Limb (tissue), 2 donors: ENCODE results near the gene APBA2.

ENCODE experiments used
- DNase-seq, 2 donors: peaks; one replicate each; pipeline ENCODE4 v3.0.0-alpha.2; 2016; ENCODE audit errors: extremely low spot score in 2 of 2

The APBA2 gene

GRCh38 chr15:29115093-29115991 lies 229.6 kb downstream of the APBA2 start:
- DNase-seq = peak in 1 of 2 donors; percentile 83

- no peak for DNase-seq
Measured at GRCh38 chr15:29116970-29117700, 231.4 kb downstream of the APBA2 start.

GRCh38 chr15:29117778-29118177 lies 232.0 kb downstream of the APBA2 start:
- DNase-seq = no peak

GRCh38 chr15:29119847-29120246 lies 234.1 kb downstream of the APBA2 start:
- no peak for DNase-seq

GRCh38 chr15:29120593-29121368 lies 235.0 kb downstream of the APBA2 start:
- no peak for DNase-seq

- no peak for DNase-seq
Measured at GRCh38 chr15:29121369-29121656, 235.5 kb downstream of the APBA2 start.

- no peak for DNase-seq
Measured at GRCh38 chr15:29121907-29122306, 236.1 kb downstream of the APBA2 start.

- DNase-seq = no peak
Measured at GRCh38 chr15:29122506-29122905, 236.7 kb downstream of the APBA2 start.

GRCh38 chr15:29123171-29123570 lies 237.4 kb downstream of the APBA2 start:
- DNase-seq = no peak

- DNase-seq = no peak
Measured at GRCh38 chr15:29123991-29124390, 238.2 kb downstream of the APBA2 start.

- no peak for DNase-seq
Measured at GRCh38 chr15:29124581-29125381, 239.0 kb downstream of the APBA2 start.

- no peak for DNase-seq
Measured at GRCh38 chr15:29125382-29126207, 239.8 kb downstream of the APBA2 start.

GRCh38 chr15:29126208-29126536 lies 240.4 kb downstream of the APBA2 start:
- DNase-seq = no peak

- no peak for DNase-seq
Measured at GRCh38 chr15:29126821-29127461, 241.2 kb downstream of the APBA2 start.

GRCh38 chr15:29127506-29128430 lies 242.0 kb downstream of the APBA2 start:
- no peak for DNase-seq

GRCh38 chr15:29128671-29129070 lies 242.9 kb downstream of the APBA2 start:
- DNase-seq = no peak

GRCh38 chr15:29129221-29129620 lies 243.4 kb downstream of the APBA2 start:
- no peak for DNase-seq

GRCh38 chr15:29129926-29130325 lies 244.2 kb downstream of the APBA2 start:
- DNase-seq = no peak

- no peak for DNase-seq
Measured at GRCh38 chr15:29130476-29130875, 244.7 kb downstream of the APBA2 start.
